ENCODE measurements around the gene TRMT61A. TPM values are rescaled to one million over a fixed set of nuclear protein-coding genes. Genes with fewer than 3 reads are reported as not detected.

Gene TRMT61A
- total RNA-seq, 4 donors from 2014 or later: 14.9 to 24.4 (median 21.3) TPM

GRCh38 chr14:103546652-103547454 lies 17.9 kb downstream of the TRMT61A start:
- Histone ChIP-seq H3K4me3 (replicated peaks in 1 of 3) (no peak overlapping the region), H3K4me1 (peaks cover 44 to 84% of the 10 kb centered on the region in 2 donors), H3K27ac (no peak overlapping the region), H3K9me3 (no peaks in the 10 kb centered on the region), H3K27me3 (no peaks in the 10 kb centered on the region), H3K36me3 (no peaks in the 10 kb centered on the region)
- no peak for TF ChIP-seq POLR2A (IDR thresholded peaks at IDR 0.05)
- TF ChIP-seq CTCF (IDR thresholded peaks at IDR 0.05): peak; percentile 78 to 96 (median 92)
- peak; percentile 72 to 76 for DNase-seq
- WGBS, 2 donors: 14 to 22% methylated on average over 9 to 13 of the region's 21 CpGs
- intact Hi-C loops (cut with DNase I): loop anchor here (2.0 kb wide), 2 partner anchors 28 to 46 kb away; no protein-coding TSS in a partner anchor

GRCh38 chr14:103547455-103547940 lies 18.5 kb downstream of the TRMT61A start:
- TF ChIP-seq CTCF (IDR thresholded peaks at IDR 0.05): no peak
- no peak for TF ChIP-seq POLR2A (IDR thresholded peaks at IDR 0.05)
- Histone ChIP-seq H3K27ac (no peak overlapping the region), H3K4me3 (replicated peaks in 1 of 3) (no peak overlapping the region), H3K27me3 (no peaks in the 10 kb centered on the region), H3K9me3 (no peaks in the 10 kb centered on the region), H3K4me1 (peaks cover 44 to 84% of the 10 kb centered on the region in 2 donors), H3K36me3 (no peaks in the 10 kb centered on the region)
- intact Hi-C loops (cut with DNase I): loop anchor here (2.0 kb wide), 2 partner anchors 29 to 47 kb away; no protein-coding TSS in a partner anchor
- no peak for DNase-seq
- 89% methylated on average over 9 to 11 of the region's 11 CpGs for WGBS, 2 donors

- no peak for TF ChIP-seq POLR2A (IDR thresholded peaks at IDR 0.05)
- TF ChIP-seq CTCF (IDR thresholded peaks at IDR 0.05): no peak
- DNase-seq: no peak
- Histone ChIP-seq H3K9me3 (no peaks in the 10 kb centered on the region), H3K4me1 (peaks cover 44 to 84% of the 10 kb centered on the region in 2 donors), H3K4me3 (replicated peaks in 1 of 3) (no peak overlapping the region), H3K27me3 (no peaks in the 10 kb centered on the region), H3K36me3 (no peaks in the 10 kb centered on the region), H3K27ac (no peak overlapping the region)
- intact Hi-C loops (cut with DNase I): loop anchor here (2.0 kb wide), 2 partner anchors 29 to 47 kb away; no protein-coding TSS in a partner anchor
- WGBS, 2 donors: 94 to 96% methylated on average over 14 to 18 of the region's 18 CpGs
These were observed 19.0 kb downstream of the TRMT61A start for GRCh38 chr14:103547941-103548462.

GRCh38 chr14:103548463-103549351 lies 19.7 kb downstream of the TRMT61A start:
- H3K27ac ChIP-seq: peak overlapping the region; percentile 95 to 99 (median 97)
- TF ChIP-seq POLR2A (IDR thresholded peaks at IDR 0.05): no peak
- peak in 2 of 6 experiments; percentile 1 to 3 for TF ChIP-seq CTCF (IDR thresholded peaks at IDR 0.05)
- intact Hi-C loops (cut with DNase I): no loop called here
- no peak for DNase-seq
- H3K27me3 ChIP-seq: no peaks in the 10 kb centered on the region
- H3K4me1 ChIP-seq: peaks cover 47 to 84% of the 10 kb centered on the region in 2 donors
- 94 to 98% methylated on average over 13 to 16 of the region's 27 CpGs for WGBS, 2 donors
- no peak overlapping the region for H3K4me3 ChIP-seq (replicated peaks in 1 of 3)
- H3K9me3 ChIP-seq: no peaks in the 10 kb centered on the region
- H3K36me3 ChIP-seq: no peaks in the 10 kb centered on the region

All from thyroid gland (tissue), 4 donors.